ENCODE results near the gene OR1N1.

DNA sequence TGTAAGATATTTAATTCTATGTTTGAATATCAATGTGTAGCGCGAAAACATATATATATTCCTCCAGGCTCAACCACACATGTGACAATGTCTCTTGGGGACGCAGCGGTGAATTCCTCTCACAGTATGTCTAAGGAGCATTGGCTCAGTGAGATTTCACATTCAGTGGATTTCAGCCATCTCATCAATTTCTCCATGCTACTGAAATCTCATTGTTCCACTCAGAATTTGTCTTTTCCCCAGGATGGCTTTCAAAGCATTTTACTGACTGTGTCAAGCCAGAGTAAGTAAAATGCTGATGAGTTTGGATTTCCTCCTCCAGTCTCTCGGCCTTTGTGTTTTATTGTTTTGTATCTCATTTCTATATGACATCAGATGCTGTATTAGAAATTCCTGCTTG lies 48.0 kb downstream of the OR1N1 start:
- no peak for TF ChIP-seq CTCF (IDR thresholded peaks at IDR 0.05; ENCODE audit: low read length)
- no peak for TF ChIP-seq EZH2 (IDR thresholded peaks at IDR 0.05; ENCODE audit: borderline replicate concordance, low read length)
